Nephron (organoid): ENCODE measurements around the gene ELK3.
A peak's percentile ranks its signal among the peaks of the same experiment; 100 is the strongest.

Experiments
- H3K27ac Mint-ChIP-seq, 3 experiments: 2 replicates each; pipeline ENCODE4 v1.8.0; 2020; ENCODE audit warnings: mixed read lengths in 3 of 3, mild to moderate bottlenecking in 2 of 3, moderate library complexity in 1 of 3
- H3K27me3 Mint-ChIP-seq: 2 replicates; pipeline ENCODE4 v1.8.0; 2021; ENCODE audit warnings: low read depth, mild to moderate bottlenecking, moderate library complexity, mixed read lengths
- H3K36me3 Mint-ChIP-seq: 2 replicates; pipeline ENCODE4 v1.8.0; 2020; ENCODE audit warnings: low read depth, mixed read lengths
- H3K4me1 Mint-ChIP-seq: 2 replicates; pipeline ENCODE4 v1.8.0; 2020; ENCODE audit warnings: mixed read lengths
- H3K4me3 Mint-ChIP-seq, 3 experiments: 2 replicates each; pipeline ENCODE4 v1.8.0; 2020; ENCODE audit warnings: mild to moderate bottlenecking in 3 of 3, mixed read lengths in 3 of 3, moderate library complexity in 2 of 3
- H3K9me3 Mint-ChIP-seq: 2 replicates; pipeline ENCODE4 v1.8.0; 2020; ENCODE audit warnings: mixed read lengths
- TF ChIP-seq, protein P1 (sequence below), 3 experiments: fragments of 200-600 bp; sonication (generic); IDR thresholded peaks; one replicate each; pipeline ENCODE4 v1.5.0; 2021; ENCODE audit warnings: antibody characterized with exemption in 3 of 3; ENCODE audit not compliant: unreplicated experiment in 3 of 3

Gene ELK3

DNA sequence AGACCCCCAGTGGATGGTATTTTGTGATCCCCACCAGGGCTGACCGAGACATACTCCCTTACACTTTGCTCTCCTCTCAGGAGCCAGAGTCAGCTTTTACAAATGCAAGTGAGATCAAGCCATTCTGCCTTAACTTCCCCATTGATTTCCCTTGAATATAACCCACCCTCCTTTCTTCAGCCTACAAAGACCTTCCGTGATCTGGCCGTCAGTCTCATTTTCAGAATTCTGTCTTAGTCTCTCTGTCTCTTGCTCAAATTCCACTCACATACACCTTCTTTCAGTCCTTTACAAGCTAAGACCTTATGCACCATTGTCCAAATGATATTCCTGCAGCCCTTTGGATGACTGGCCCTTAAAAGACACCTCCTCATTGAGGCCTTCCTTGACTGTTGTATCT, 39.0 kb upstream of the ELK3 start:
- no peaks in the 10 kb centered on the region for H3K4me1 Mint-ChIP-seq
- no peaks in the 10 kb centered on the region for H3K9me3 Mint-ChIP-seq
- H3K4me3 Mint-ChIP-seq: no peak overlapping the region

DNA sequence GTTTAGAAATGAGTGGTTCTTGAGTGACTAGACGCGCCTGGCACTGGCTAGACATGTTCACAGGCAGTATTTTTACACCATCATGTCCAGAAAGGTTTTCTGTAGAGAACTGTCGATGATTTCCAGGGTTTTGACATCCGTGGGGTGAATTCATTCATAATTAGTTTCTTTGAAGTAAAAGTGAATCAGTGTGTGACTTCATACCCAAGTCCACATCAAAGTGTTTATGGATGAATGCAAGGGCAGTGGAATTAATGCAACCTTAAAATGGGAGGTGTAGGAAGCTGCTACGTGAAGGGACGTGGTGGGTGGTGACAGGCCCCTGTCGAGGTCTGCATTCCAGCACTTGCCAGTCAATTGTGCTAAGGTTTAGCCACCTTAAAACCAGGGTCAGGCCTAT, 38.4 kb upstream of the ELK3 start:
- Mint-ChIP-seq H3K27me3 (peaks cover 3% of the 10 kb centered on the region), H3K36me3 (no peaks in the 10 kb centered on the region), H3K9me3 (no peaks in the 10 kb centered on the region), H3K4me3 (no peak overlapping the region), H3K27ac (no peak overlapping the region), H3K4me1 (no peaks in the 10 kb centered on the region)
- TF ChIP-seq, protein P1, sequence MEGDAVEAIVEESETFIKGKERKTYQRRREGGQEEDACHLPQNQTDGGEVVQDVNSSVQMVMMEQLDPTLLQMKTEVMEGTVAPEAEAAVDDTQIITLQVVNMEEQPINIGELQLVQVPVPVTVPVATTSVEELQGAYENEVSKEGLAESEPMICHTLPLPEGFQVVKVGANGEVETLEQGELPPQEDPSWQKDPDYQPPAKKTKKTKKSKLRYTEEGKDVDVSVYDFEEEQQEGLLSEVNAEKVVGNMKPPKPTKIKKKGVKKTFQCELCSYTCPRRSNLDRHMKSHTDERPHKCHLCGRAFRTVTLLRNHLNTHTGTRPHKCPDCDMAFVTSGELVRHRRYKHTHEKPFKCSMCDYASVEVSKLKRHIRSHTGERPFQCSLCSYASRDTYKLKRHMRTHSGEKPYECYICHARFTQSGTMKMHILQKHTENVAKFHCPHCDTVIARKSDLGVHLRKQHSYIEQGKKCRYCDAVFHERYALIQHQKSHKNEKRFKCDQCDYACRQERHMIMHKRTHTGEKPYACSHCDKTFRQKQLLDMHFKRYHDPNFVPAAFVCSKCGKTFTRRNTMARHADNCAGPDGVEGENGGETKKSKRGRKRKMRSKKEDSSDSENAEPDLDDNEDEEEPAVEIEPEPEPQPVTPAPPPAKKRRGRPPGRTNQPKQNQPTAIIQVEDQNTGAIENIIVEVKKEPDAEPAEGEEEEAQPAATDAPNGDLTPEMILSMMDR (IDR thresholded peaks at IDR 0.05; ENCODE audit: unreplicated experiment in 3 of 3): no peak

More for the DNA sequence above, 39.0 kb upstream of the ELK3 start:
- Mint-ChIP-seq H3K27ac (no peak overlapping the region), H3K27me3 (peaks cover 3% of the 10 kb centered on the region), H3K36me3 (no peaks in the 10 kb centered on the region)
- TF ChIP-seq, protein P1 (IDR thresholded peaks at IDR 0.05; ENCODE audit: unreplicated experiment in 3 of 3): no peak

DNA sequence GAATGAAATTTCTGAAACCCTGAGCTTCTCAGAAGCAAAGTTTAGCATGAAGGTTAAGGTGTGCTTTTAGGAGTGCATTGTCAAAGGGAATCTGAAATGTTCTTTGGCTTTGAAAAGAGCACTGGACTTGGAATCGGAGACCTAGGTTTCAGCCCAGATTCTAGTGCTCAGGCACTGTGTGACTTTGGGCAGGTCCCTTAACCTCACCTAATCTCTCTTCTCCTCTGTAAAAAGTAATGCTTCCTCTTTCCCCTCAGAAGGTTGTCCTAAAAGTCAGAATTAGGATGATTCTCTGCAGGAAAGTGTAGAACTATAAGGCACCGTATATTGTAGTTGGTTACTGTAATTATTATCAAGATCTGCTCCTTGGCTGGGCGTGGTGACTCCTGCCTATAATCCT, 38.0 kb upstream of the ELK3 start:
- Mint-ChIP-seq H3K4me1 (no peaks in the 10 kb centered on the region), H3K9me3 (no peaks in the 10 kb centered on the region), H3K27ac (no peak overlapping the region), H3K36me3 (no peaks in the 10 kb centered on the region), H3K27me3 (peaks cover 3% of the 10 kb centered on the region), H3K4me3 (no peak overlapping the region)
- TF ChIP-seq, protein P1 (IDR thresholded peaks at IDR 0.05; ENCODE audit: unreplicated experiment in 3 of 3): no peak

DNA sequence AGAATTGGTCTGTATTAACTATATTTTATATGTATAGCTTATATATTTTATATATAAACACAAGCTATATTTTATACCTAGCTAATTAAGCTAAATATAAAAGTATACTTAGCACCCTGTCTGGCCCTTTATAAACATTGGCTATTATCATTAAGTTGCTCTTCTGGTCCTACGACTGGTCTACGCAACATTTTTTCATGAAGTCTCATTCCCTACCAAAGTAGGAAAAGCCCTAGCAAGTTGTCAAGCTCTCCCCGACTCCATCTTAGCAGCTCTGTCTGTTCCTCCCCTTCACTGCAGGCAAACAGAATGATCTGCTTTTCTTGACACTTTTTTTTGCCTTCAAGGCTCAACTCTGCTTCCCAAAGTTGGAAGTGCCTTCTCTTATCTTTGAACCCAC, 36.7 kb upstream of the ELK3 start:
- Mint-ChIP-seq H3K36me3 (no peaks in the 10 kb centered on the region), H3K27ac (no peak overlapping the region), H3K4me3 (no peak overlapping the region), H3K27me3 (peaks cover 3% of the 10 kb centered on the region), H3K9me3 (no peaks in the 10 kb centered on the region), H3K4me1 (no peaks in the 10 kb centered on the region)
- TF ChIP-seq, protein P1 (IDR thresholded peaks at IDR 0.05; ENCODE audit: unreplicated experiment in 3 of 3): no peak

DNA sequence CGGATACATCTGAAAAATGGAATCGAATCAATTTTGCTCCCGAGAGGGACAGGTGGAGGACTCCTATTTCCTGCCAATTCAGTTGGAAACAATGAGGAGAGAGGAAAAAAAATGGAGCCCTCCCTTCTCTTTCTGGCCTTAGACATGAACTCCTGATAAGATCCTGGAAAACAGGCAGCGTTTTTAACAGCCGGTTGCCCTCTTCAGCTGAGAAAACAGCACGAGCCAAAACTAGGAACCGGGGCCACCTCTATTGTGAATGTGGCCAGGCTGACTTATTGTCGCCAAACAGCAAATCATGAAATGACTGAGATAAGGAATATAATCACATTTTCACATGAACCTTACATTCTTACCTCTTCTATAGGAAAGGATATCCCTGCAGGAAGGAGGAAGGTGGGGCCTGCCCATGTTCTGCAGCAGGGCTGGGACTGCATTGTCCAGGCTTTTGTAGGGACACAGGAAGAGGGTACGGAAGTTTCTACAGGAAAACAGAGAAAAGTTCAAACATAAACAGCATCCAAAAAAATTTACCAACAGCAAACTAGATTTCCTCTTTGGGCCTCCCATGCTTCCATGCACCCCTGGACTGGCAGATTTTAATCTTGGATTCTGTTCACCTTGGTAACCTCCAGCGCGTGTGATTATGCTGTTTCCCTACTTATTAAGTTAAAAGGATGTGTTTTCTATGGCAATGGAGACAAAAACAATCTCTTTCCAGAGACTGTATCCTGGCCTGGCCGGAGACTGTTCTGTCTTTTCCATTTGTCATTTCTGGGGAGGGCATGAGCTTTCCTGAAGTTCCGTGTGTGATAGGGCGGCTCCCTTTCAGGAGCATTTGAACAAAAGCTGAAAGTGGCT, 29.0 kb upstream of the ELK3 start:
- peak overlapping the region in 1 of 3 experiments; percentile 51 for H3K27ac Mint-ChIP-seq
- no peaks in the 10 kb centered on the region for H3K36me3 Mint-ChIP-seq
- no peak overlapping the region for H3K4me3 Mint-ChIP-seq
- TF ChIP-seq, protein P1 (IDR thresholded peaks at IDR 0.05; ENCODE audit: unreplicated experiment in 3 of 3): no peak
- H3K27me3 Mint-ChIP-seq: no peaks in the 10 kb centered on the region
- H3K9me3 Mint-ChIP-seq: no peaks in the 10 kb centered on the region
- H3K4me1 Mint-ChIP-seq: peaks cover 5% of the 10 kb centered on the region

DNA sequence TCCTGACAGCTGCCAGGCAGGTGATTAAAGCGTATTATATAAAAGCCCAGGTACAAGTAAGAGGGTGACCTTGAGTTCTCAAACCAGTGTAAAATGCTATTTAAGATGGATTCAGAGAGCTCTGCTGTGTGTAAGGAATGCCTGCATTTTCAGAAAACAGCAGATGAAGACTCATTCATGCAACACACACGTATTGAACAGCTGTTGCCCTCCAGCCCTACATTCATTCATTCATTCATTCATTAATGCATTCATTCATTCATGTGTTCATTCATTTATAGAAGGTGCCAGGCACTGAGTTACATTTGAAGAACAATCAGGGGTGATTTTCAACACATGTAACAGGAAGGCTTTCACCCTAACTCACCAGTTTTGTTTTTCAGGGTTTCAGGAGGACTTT, 27.4 kb upstream of the ELK3 start:
- no peaks in the 10 kb centered on the region for H3K36me3 Mint-ChIP-seq
- H3K4me1 Mint-ChIP-seq: peaks cover 5% of the 10 kb centered on the region
- H3K27ac Mint-ChIP-seq: no peak overlapping the region
- H3K4me3 Mint-ChIP-seq: no peak overlapping the region
- TF ChIP-seq, protein P1 (IDR thresholded peaks at IDR 0.05; ENCODE audit: unreplicated experiment in 3 of 3): no peak
- no peaks in the 10 kb centered on the region for H3K27me3 Mint-ChIP-seq
- H3K9me3 Mint-ChIP-seq: peaks cover 3% of the 10 kb centered on the region
